HG03457 (cell line): ENCODE results near the gene KCNMB2.
A peak's percentile ranks its signal among the peaks of the same experiment; 100 is the strongest.

Experiments
- ATAC-seq: cut with Tn5 transposase; IDR thresholded peaks from one replicate; pipeline ENCODE4 v1.9.1; 2021; ENCODE audit warnings: moderate number of reproducible peaks; ENCODE audit not compliant: unreplicated experiment

Gene KCNMB2

GRCh38 chr3:178685591-178685906, 149.3 kb downstream of the KCNMB2 start:
- ATAC-seq = peak; percentile 72

GRCh38 chr3:178686826-178687225, 150.6 kb downstream of the KCNMB2 start:
- no peak for ATAC-seq

- ATAC-seq = no peak
Observed at GRCh38 chr3:178690571-178690970, 154.3 kb downstream of the KCNMB2 start.

GRCh38 chr3:178699364-178699763, 163.1 kb downstream of the KCNMB2 start:
- ATAC-seq = no peak

GRCh38 chr3:178699810-178700209, 163.6 kb downstream of the KCNMB2 start:
- ATAC-seq = no peak

GRCh38 chr3:178703268-178703975, 167.2 kb downstream of the KCNMB2 start:
- no peak for ATAC-seq

- no peak for ATAC-seq
Observed at GRCh38 chr3:178705925-178706324, 169.7 kb downstream of the KCNMB2 start.

- ATAC-seq = no peak
Observed at GRCh38 chr3:178706411-178706810, 170.2 kb downstream of the KCNMB2 start.

- ATAC-seq = no peak
Observed at GRCh38 chr3:178707311-178708031, 171.2 kb downstream of the KCNMB2 start.

GRCh38 chr3:178709051-178709450, 172.8 kb downstream of the KCNMB2 start:
- ATAC-seq = no peak

GRCh38 chr3:178711753-178712152, 175.5 kb downstream of the KCNMB2 start:
- ATAC-seq = no peak

GRCh38 chr3:178712247-178712646, 176.0 kb downstream of the KCNMB2 start:
- no peak for ATAC-seq

GRCh38 chr3:178714925-178715832, 178.9 kb downstream of the KCNMB2 start:
- ATAC-seq = no peak

- no peak for ATAC-seq
Observed at GRCh38 chr3:178718995-178719635, 182.9 kb downstream of the KCNMB2 start.

- ATAC-seq = no peak
Observed at GRCh38 chr3:178732824-178733223, 196.6 kb downstream of the KCNMB2 start.

- no peak for ATAC-seq
Observed at GRCh38 chr3:178735032-178735674, 198.9 kb downstream of the KCNMB2 start.

- ATAC-seq = no peak
Observed at GRCh38 chr3:178736300-178736699, 200.1 kb downstream of the KCNMB2 start.

- ATAC-seq = no peak
Observed at GRCh38 chr3:178739720-178740119, 203.5 kb downstream of the KCNMB2 start.

- ATAC-seq = no peak
Observed at GRCh38 chr3:178741020-178741419, 204.8 kb downstream of the KCNMB2 start.

- no peak for ATAC-seq
Observed at GRCh38 chr3:178743297-178743696, 207.1 kb downstream of the KCNMB2 start.
